Left ventricle myocardium inferior (tissue), 1 donor: Measurements from ENCODE around the gene SRSF2. TPM values are rescaled to one million over a fixed set of nuclear protein-coding genes. Genes with fewer than 3 reads are reported as not detected.

Source experiments
- DNase-seq: peaks from one replicate; pipeline ENCODE4 v3.0.0-alpha.2; 2020
- H3K27ac ChIP-seq: fragments of 200-600 bp; replicated peaks from 2 replicates; pipeline ENCODE4 v1.8.0; 2021
- H3K27me3 ChIP-seq: fragments of 200-600 bp; 2 replicates; pipeline ENCODE4 v1.8.0; 2021; ENCODE audit warnings: low read depth
- H3K36me3 ChIP-seq: fragments of 200-600 bp; 2 replicates; pipeline ENCODE4 v1.8.0; 2021
- H3K4me1 ChIP-seq: fragments of 200-600 bp; 2 replicates; pipeline ENCODE4 v1.8.0; 2021
- H3K4me3 ChIP-seq: fragments of 200-600 bp; 2 replicates; pipeline ENCODE4 v1.8.0; 2021; ENCODE audit warnings: mild to moderate bottlenecking, moderate library complexity
- H3K9me3 ChIP-seq: fragments of 200-600 bp; replicated peaks from 2 replicates; pipeline ENCODE4 v1.8.0; 2021
- CTCF ChIP-seq: fragments of 200-600 bp; IDR thresholded peaks from 2 replicates; pipeline ENCODE4 v1.8.0; 2021; ENCODE audit warnings: antibody characterized with exemption, mild to moderate bottlenecking, borderline replicate concordance
- intact Hi-C: fragments of 100-400 bp; cut with micrococcal nuclease; formaldehyde crosslinking; loops from one replicate; pipeline ENCODE4 v1.11.0; 2022
- microRNA-seq: library from miRNA; unstranded; fragments of <30 nt; microRNA quantifications from one replicate; pipeline ENCODE4 v1.2.0, GENCODE V29; 2020
- total RNA-seq: library from RNA; stranded (reverse); fragmentation: NEBNext Ultra II Directional; extraction: Animal tissue kit (Norgen Biotek cat#: 25700); gene quantifications from one replicate; pipeline ENCODE4 v1.2.1, GENCODE V29; 2021
- donor health status: DM: no; HTN: yes; CAD: no; lungs with severe emphysema.

SRSF2 gene
- total RNA-seq, 1 donor from 2014 or later = 78.5 TPM

- no peaks in the 10 kb centered on the region for H3K27me3 ChIP-seq
- H3K9me3 ChIP-seq = no peaks in the 10 kb centered on the region
- intact Hi-C loops = no loop called here
- peaks cover 34% of the 10 kb centered on the region for H3K36me3 ChIP-seq
- DNase-seq = no peak
- TF ChIP-seq CTCF = no peak
- peaks cover 100% of the 10 kb centered on the region for H3K4me1 ChIP-seq
- H3K4me3 ChIP-seq = no peak overlapping the region
- H3K27ac ChIP-seq = peak overlapping the region; percentile 98
Observed at GRCh38 chr17:76685846-76686245, 51.3 kb downstream of the SRSF2 start.

GRCh38 chr17:76685366-76685765, 51.8 kb downstream of the SRSF2 start:
- Histone ChIP-seq H3K27ac (peak overlapping the region; percentile 98), H3K36me3 (peaks cover 38% of the 10 kb centered on the region), H3K4me1 (peaks cover 97% of the 10 kb centered on the region), H3K4me3 (no peak overlapping the region), H3K9me3 (no peaks in the 10 kb centered on the region), H3K27me3 (no peaks in the 10 kb centered on the region)
- intact Hi-C loops = no loop called here
- TF ChIP-seq CTCF = no peak
- DNase-seq = no peak

GRCh38 chr17:76684756-76685155, 52.4 kb downstream of the SRSF2 start:
- Histone ChIP-seq H3K4me3 (no peak overlapping the region), H3K36me3 (peaks cover 41% of the 10 kb centered on the region), H3K4me1 (peaks cover 91% of the 10 kb centered on the region), H3K27me3 (no peaks in the 10 kb centered on the region), H3K27ac (peak overlapping the region; percentile 98), H3K9me3 (no peaks in the 10 kb centered on the region)
- DNase-seq = no peak
- intact Hi-C loops = no loop called here
- no peak for TF ChIP-seq CTCF

Small RNA genes lying within 50 kb of the gene (microRNA-seq; reads per million reads assigned to microRNA genes)
- gene MIR636 = 0.94 reads per million

Other genes starting within 250 kb of the SRSF2 start
- 13.8 TPM for gene RHBDF2, start 235.9 kb downstream of the SRSF2 start, total RNA-seq
- 24.1 TPM for gene CYGB, start 199.6 kb downstream of the SRSF2 start, total RNA-seq
- gene PRCD, start 197.3 kb downstream of the SRSF2 start, total RNA-seq = 3.9 TPM
- 4.3 TPM for gene ST6GALNAC2, start 151.5 kb downstream of the SRSF2 start, total RNA-seq
- 3.1 TPM for gene ST6GALNAC1, start 93.6 kb downstream of the SRSF2 start, total RNA-seq
- gene MXRA7, start 26.4 kb downstream of the SRSF2 start, total RNA-seq = 411 TPM
- gene JMJD6, start 10.7 kb downstream of the SRSF2 start, total RNA-seq = 65.2 TPM
- gene METTL23, start 10.5 kb downstream of the SRSF2 start, total RNA-seq = 21.0 TPM
- 21.4 TPM for gene MFSD11, start 788 bp upstream of the SRSF2 start, total RNA-seq
- gene MGAT5B, start 131.1 kb upstream of the SRSF2 start, total RNA-seq = 0.08 TPM